ENCODE measurements around the gene SRRM4.

The SRRM4 gene

GRCh38 chr12:119208626-119209061, 227.3 kb downstream of the SRRM4 start:
- no peak overlapping the region for H3K4me3 ChIP-seq (ENCODE audit: low read depth in 1 of 2, low read length in 2 of 2)
- no peaks in the 10 kb centered on the region for H3K4me1 ChIP-seq (ENCODE audit: control insufficient read depth in 1 of 2, insufficient read depth in 2 of 2, low read length in 2 of 2)
- no peak overlapping the region for H3K9ac ChIP-seq (ENCODE audit: low read depth in 1 of 2, low read length in 2 of 2)
- H3K27ac ChIP-seq (ENCODE audit: low read depth, low read length): no peak overlapping the region
- no peaks in the 10 kb centered on the region for H3K36me3 ChIP-seq (ENCODE audit: control insufficient read depth in 1 of 2, insufficient read depth in 2 of 2, low read length in 2 of 2)
- H3K9me3 ChIP-seq (ENCODE audit: control insufficient read depth in 1 of 2, low read length in 2 of 2): no peaks in the 10 kb centered on the region
- H3K27me3 ChIP-seq (ENCODE audit: control insufficient read depth in 1 of 2, insufficient read depth in 2 of 2, low read length in 2 of 2): no peaks in the 10 kb centered on the region

DNA sequence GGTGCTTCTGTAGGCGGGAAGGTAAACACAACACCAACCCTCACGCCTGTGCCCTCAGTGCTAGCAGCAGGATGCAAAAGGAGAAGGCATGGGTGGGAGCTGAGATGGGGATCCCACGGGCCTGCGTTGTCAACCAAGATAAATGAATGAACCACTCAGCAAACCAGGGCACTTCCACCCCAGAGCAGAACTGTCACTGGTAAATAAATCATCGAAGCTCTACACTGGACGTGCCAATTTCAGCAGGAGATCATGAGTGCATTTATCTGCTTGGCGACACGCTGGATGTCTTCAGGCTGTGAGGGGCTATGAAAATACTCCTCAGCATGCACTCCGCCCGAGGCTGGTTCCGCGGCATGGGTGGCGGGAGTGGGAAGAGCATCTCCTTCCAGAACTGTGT, 230.5 kb downstream of the SRRM4 start:
- Histone ChIP-seq H3K27ac (ENCODE audit: low read depth, low read length) (no peak overlapping the region), H3K9ac (ENCODE audit: low read depth in 1 of 2, low read length in 2 of 2) (no peak overlapping the region), H3K4me1 (ENCODE audit: control insufficient read depth in 1 of 2, insufficient read depth in 2 of 2, low read length in 2 of 2) (no peaks in the 10 kb centered on the region), H3K4me3 (ENCODE audit: low read depth in 1 of 2, low read length in 2 of 2) (no peak overlapping the region), H3K36me3 (ENCODE audit: control insufficient read depth in 1 of 2, insufficient read depth in 2 of 2, low read length in 2 of 2) (no peaks in the 10 kb centered on the region), H3K9me3 (ENCODE audit: control insufficient read depth in 1 of 2, low read length in 2 of 2) (no peaks in the 10 kb centered on the region), H3K27me3 (ENCODE audit: control insufficient read depth in 1 of 2, insufficient read depth in 2 of 2, low read length in 2 of 2) (no peaks in the 10 kb centered on the region)
